Measurements from ENCODE around the gene FCHO1.

FCHO1 gene

DNA sequence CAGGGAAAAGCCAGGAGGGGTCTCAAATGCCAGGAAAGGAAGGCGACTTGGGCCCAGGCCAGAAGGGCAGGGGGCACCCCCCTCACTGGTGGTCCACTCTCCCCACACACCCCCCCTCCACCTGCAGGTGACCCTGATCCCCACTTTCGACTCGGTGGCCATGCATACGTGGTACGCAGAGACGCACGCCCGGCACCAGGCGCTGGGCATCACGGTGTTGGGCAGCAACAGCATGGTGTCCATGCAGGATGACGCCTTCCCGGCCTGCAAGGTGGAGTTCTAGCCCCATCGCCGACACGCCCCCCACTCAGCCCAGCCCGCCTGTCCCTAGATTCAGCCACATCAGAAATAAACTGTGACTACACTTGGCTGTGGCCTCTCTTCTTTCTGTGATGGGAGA lies 17.1 kb upstream of the FCHO1 start:
- DNase-seq (ENCODE audit: low read depth in 3 of 3, low spot score in 1 of 3), result no peak

DNA sequence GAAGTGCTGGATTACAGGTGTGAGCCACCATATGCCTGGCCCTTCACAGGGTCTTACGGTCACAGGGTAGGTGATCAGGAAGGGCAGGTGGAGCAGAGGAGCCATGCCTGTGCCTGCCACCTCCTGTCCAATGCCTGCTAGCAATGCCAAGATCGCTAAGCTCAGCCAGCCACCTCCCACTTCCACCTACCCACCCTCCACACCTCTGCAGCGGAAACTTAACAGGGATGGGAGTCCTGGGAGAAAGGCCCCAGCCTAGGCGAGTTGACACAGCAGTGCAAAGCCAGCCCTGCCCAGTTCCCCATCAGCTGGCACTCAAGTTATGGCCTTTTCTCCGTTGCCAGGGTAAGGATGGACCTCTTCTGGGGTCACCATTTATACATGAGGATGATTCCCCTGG lies 15.9 kb upstream of the FCHO1 start:
- DNase-seq (ENCODE audit: low read depth in 3 of 3, low spot score in 1 of 3), result no peak

DNA sequence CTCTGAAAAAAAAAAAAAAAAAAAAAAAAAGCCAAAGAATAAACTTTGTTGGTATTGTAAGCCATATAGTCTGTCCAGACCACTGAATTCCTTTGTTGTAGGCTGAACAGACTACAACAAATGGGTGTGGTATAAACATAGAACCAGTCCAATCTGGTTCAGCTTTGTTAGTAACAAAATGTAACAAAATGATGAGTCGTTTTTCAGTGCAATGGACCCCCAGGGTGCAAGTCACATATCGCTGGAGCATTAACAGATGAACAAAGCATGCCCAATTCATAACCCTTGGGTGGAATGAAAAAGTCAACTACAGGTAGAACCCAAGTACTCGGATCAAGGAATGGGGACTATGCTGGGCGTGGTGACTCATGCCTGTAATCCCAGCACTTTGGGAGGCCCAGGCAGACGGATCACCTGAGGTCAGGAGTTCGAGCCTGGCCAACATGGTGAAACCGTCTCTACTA lies 13.6 kb upstream of the FCHO1 start:
- DNase-seq (ENCODE audit: low read depth in 3 of 3, low spot score in 1 of 3), result no peak

DNA sequence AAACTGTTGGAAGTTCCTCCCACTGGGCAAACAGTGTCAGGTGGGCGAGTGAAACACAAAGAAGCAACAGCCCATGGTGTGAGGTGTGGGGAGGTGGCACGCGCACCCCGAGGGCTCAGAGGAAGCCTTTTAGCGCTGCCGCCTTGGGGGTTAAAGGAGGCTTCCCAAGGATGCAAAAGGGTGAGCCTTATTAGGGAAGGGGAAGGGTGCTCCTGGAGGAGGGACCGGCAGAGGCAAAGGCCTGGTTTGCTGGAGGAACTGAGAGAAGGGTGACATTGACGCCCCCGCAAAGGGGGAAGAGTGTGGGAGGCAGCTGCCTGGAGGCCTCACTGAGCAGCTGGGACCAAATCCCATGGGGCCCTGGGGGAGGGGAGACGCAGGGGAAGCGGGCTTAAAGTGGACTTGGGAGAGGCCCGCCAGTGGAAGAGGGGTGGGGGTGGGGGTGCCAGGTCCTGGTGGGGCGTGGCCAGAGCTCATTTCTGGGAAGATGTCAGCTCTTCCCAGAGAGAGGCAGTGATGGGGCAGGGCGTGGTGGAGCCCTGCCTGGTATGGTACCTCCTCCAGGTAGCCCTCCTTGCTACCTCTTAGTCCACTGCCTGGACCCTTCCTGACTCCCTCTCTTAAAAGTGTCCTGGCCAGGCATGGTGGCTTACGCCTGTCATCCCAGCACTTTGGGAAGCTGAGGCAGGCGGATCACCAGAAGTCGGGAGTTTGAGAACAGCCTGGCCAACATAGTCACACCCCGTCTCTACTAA lies 12.0 kb upstream of the FCHO1 start:
- DNase-seq (ENCODE audit: low read depth in 3 of 3, low spot score in 1 of 3), result no peak

DNA sequence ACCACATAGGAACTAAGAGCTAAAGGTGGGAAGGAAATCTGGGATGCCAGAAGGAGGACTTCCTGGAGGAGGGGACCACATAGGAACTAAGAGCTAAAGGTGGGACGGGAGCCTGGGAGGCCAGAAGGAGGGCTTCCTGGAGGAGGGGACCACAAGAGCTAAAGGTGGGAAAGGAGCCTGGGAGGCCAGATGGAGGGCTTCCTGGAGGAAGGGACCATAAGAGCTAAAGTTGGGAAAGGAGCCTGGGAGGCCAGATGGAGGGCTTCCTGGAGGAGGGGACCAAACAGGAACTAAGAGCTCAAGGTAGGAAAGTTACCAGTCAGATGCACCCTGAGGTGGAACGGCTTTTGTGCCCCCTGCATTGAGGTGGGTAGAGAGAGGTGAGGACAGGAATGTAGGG lies 9.8 kb upstream of the FCHO1 start:
- no peak for DNase-seq (ENCODE audit: low read depth in 3 of 3, low spot score in 1 of 3)

DNA sequence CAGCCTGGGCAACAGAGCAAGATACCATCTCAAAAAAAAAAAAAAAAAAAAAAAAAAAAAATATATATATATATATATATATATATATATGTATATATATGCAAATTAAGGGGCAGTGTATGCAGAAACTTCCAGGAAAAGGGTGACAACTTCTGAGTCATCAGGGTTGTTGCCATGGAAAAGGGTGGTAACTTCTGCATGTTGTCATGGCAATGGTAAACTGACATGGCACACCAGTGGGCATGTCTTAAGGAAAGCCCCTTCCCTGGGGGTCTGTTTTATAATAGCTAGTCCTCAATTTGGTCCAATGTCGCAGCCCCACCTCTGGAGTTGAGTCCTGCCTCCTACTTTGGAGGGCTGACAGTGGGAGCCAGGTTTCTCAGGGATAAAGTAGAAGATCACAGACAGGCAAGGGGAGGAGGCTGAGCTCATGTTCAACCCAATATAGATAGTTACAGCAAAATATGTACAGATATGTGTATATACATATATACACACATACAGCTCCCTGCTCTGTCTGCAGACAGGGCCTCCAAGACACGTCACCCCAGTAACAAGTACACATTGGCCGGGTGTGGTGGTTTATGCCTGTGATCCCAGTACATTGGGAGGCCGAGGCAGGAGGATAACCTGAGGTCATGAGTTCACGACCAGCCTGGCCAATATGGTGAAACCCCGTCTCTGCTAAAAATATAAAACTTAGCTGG lies 7.2 kb upstream of the FCHO1 start:
- DNase-seq (ENCODE audit: low read depth in 3 of 3, low spot score in 1 of 3), result no peak

DNA sequence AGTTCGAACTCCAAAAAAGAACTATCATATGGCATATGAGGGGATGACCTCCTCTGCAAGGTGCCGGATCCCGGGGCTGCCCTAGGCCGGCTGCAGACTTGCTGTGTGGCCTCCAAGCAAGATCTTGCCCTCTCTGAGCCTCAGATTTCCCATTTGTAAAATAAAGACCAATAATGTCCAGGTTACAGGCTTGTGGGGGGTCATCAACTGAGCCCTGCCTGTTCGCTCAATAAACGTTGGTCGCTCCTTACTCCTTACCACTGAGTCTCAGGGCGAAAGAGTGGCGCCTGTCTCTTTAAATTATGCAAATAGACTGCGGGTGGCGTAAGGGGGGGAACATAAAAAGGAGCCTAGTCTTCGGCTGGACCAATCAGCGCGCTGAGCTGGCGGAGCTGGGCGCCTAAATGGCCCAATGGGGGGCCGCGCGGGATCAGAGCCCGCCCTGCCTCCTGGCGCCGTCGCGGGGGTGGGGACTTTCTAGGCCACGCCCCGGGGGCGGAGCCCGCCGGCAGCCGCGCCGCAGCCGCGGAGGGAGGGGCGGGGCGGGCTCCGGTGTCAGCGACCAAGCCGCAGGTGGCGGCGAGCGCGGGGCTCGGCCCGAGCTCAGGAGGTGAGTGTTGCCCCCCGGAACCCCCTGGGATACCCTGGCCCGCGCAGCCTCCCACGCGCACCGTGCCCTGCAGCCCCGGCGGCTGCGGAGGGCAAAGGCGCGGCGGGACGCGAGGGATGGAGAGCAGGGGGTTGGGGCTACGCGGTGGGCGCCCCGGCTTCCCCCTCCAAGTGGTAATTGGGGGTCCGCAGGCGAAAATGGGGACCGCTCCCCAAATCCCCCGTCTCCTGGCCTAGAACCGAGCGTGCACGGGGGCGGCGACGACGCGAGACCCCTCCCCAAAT lies 3.8 kb upstream of the FCHO1 start:
- peak; percentile 88 to 91 (median 90) for DNase-seq (ENCODE audit: low read depth in 3 of 3, low spot score in 1 of 3)

DNA sequence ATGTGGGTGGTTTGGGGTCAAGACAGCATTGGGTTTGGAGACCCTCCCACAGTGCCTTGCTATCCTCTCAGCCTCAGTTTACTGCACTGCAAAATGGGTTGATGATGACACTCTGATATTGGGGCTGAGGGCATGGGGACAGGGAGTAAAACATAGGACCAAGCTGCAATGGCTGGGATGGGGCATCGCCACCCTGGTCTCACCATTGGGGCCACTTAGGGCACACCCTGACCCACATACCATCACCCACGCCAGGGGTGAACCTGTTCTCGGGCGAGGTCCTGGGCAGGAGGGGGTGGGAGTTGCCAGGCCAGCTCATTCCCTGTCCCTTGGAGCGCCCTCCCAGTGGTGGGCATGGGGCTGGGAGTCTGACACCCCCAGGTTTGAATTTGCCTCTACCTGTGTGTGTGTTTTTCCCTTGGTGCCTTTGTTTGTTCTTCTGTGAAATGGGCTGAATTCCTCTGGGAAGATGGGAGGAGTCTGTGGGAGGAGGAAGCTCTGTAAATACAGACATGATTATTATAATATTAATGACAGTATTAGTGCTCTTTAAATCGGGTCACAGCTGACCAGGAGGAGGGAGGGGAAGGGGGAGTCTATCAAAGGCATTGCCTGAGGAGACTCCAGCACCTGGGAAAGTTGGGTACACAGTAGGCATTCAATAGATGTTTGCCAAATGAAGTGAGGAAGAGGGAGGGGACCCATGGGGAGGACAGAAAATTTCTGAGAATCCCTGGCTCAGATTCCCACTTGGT lies 2.2 kb upstream of the FCHO1 start:
- DNase-seq (ENCODE audit: low read depth in 3 of 3, low spot score in 1 of 3), result no peak

DNA sequence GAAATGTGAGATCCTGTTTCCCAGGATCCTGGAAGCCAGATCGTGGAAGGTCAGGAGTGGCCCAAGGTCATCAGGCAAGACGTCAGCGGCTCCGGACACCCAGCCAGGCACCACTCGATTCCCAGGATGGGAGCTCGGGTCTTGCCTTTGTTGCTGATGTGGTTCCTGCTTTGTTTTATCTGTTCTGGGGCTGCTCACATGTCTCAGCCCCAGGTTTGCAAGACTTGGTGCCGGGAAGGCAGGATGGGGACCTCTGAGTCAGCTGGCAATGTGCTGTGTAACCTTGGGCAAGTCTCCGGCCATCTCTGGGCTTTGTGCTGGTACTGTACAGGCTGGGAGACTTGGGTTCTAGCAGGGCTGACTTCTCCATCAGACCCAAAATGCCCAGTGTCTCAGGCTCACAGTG lies 1.4 kb upstream of the FCHO1 start:
- no peak for DNase-seq (ENCODE audit: low read depth in 3 of 3, low spot score in 1 of 3)

DNA sequence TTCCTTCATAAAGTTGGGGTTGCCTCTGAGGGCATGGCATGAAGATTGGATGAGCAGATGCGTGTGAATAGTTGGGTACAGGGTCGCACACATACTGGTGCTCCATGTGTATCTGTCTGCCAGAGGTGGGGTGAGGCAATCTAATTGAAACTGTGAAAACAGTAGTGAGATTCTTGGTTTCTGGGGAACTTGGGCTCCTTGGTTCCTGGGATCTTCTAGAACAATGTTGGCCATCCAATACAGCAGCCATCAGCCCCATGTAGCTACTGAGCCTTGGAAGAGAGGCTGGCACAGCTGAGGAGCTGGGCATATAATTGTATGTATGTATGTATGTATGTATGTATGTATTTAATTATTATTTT lies 616 bp downstream of the FCHO1 start:
- DNase-seq (ENCODE audit: low read depth in 3 of 3, low spot score in 1 of 3), result no peak

DNA sequence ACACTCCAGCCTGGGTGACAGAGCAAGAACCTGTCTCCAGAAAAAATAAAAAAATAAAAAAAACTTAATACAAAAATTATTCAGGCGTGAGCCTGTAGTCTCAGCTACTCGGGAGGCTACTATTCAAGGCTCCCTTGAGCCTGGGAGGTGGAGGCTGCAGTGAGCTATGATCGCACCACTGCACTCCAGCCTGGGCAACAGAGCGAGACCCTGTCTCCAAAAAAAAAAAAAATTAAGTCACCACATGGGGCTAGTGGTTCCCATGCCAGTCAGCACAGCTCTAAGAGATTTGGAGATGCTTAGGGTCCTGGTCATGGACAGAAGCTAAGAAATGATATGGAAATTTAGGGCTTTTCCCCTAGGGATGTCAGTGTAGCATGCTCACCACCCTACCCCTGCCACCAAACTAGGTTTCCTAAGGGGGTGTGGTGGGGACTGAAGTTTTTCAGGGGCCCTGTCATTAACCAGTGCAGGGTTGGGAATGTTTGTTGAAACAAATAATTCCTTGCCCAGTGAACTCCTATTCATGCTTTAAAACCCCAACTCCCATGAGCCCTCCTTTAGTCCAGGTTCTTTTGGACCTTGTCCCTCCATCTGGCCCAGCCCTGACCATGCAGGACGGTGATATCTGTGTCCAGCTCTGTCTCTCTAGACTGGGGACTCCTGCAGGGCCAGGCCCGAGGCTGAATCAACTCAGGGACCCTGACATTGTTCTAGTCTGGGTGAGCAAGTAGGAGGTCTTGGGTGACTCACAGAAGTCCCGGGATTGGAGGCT lies 1.8 kb downstream of the FCHO1 start:
- no peak for DNase-seq (ENCODE audit: low read depth in 3 of 3, low spot score in 1 of 3)

DNA sequence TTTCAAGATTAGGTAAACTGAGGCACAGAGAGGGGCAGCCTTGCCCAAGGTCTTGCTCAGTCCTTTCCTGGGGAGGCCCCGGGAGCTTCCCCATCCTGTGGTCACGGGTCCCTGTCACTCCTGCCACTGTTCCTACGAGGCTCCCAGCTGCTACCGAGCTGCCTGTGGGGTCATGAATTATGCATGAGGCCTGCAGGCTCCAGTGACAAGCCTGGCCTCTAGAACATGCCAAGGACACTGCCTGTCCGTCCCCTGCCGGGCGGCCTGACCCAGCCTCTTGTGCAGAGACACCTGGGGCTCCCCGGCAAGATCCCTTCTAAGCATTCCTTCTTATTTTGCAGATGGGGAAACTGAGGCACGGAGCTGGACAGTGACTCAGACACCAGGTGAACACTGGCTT lies 2.7 kb downstream of the FCHO1 start:
- DNase-seq (ENCODE audit: low read depth in 3 of 3, low spot score in 1 of 3), result no peak

DNA sequence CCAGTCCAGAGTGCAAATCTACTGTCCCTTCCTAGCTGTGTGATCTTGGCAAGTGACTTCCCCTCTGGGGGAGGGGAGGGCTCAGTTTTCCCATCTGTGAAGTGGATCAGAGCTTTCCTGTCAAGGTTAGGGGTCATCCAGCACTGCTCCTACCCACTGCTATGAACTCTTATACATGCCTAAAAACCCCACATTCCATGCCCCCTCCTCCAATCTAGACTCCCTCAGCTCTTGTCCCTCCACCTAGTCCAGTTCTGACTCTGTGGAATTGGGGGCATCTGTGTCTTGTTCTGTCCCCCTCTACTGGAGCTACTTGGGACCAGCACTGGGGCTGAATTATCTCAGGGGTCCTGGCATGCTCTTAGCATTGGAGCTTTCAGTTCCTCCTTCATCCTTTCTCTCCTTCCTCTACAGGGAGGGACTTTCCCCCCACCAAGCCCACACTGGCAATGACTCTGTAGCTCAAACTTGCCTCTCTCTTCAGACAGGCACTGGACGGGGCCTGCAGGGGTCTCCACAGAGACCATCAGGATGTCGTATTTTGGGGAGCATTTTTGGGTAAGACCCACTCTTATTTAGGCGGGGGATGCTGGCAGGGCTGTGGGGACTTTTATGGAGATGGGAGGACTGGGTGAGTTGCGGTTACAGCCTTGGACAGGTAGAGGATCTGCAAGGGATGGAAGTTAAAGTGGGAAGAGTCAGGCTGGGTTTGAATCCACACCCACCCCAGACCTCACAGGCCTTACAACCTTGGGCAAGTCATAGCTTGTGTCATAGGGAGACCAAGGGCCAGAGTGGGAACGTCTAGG lies 3.6 kb downstream of the FCHO1 start:
- no peak for DNase-seq (ENCODE audit: low read depth in 3 of 3, low spot score in 1 of 3)

DNA sequence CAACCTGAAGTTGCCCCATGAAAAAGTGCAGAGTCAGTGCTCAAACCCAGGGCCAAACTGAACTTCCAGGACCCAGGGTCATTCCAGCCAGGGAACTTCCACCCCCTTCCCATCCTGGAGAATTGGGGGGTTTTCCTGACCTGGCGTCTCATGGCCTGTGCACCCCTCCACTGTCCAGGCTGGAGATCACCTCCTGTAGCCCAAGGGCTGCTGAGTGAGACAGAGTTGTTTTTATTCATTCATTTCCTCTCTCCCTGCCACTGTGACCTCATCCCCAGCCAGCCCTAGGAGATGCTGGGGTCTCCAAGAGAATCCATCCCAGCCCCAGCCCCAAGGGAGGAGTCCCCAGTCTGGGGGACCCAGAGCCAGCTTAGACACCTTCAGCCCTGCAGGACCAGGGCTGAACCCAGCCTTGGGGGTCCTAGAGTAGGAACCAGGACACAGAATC lies 4.2 kb downstream of the FCHO1 start:
- no peak for DNase-seq (ENCODE audit: low read depth in 3 of 3, low spot score in 1 of 3)

DNA sequence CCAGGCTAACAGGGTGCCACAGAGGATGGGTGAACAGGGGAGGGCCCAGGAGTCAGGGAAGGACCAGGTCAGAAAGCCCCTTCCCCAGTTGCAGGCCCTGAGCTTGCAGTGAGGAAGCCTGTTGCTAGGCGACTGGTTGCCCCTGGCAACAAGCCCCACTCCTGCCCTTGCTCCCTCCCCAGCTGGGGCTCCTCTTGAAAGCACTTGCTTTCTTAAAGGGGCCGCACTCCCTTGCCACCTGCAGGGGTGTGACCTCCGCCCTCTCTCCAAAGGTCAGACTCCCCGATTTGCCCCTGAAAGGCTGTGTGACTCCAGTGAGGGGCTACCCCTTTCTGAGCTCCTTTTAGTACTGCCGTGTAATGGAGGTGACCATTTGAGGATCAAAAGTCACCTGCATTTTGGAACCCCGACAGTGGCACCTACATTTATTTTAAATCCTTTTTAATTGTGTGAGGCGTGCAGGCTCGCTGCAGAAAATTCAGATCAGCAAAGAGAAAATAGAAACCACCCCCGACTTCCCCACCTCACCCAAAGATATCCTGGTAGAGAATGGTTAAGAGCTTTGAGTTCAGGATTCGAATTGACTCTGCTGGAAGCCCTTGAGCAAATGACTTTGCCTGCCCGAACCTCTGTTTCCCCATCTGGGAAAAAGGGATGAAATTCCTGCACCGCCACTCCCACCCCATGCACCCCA lies 4.8 kb downstream of the FCHO1 start:
- DNase-seq (ENCODE audit: low read depth in 3 of 3, low spot score in 1 of 3), result no peak

DNA sequence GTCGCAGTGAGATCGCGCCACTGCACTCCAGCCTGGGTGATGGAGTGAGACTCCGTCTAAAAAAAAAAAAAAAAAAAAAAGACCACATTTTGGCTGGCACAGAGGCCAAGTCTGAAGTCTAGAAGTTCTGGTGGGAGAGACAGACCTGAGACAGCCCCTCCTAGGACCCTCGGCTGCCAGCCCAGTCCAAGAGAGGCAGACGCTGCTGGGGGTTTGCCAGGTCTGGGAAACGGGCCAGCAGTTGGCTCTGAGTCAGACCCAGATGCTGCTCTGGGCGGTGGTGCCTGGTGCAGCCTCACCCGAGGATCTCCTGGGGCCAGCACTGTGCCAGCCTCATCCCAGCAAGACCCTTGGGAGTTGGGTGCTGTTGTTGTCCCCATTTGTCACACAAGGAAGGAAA lies 5.8 kb downstream of the FCHO1 start:
- no peak for DNase-seq (ENCODE audit: low read depth in 3 of 3, low spot score in 1 of 3)

DNA sequence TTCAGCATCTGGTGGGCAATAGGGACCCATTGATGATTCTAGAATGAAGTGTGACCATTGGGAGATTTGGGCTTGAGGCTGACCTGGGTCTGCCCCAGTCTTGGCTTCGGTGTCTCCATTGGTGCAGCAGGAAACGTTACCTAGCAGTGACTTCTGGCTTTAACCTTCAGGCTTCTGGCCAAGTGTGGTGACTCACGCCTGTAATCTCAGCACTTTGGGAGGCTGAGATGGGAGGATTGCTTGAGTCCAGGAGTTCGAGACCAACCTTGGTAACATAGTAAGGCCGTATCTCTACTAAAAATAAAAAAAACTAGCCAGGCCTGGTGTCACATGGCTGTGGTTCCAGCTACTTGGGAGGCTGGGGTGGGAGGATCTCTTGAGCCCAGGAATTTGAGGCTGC lies 7.2 kb downstream of the FCHO1 start:
- DNase-seq (ENCODE audit: low read depth in 3 of 3, low spot score in 1 of 3), result no peak

DNA sequence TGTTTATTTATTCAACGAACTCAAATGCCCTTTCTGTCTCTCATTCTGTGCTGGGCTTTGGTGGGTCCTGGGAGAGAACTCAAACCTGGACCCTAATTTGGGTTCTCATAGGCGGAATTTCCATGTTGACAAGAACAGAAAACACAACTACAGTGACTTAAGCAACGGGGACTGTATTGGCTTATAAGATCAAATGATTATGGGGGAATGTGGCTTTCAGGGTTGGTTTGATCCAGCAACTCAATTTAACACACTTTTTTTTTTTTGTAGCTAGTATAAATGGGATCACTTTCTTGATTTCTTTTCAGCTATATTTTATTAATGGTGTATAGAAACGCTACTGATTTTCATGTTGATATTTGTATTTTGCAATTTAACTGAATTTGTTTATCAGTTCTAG lies 9.9 kb downstream of the FCHO1 start:
- DNase-seq (ENCODE audit: low read depth in 3 of 3, low spot score in 1 of 3), result no peak

All from stimulated activated CD4-positive, alpha-beta T cell treated with anti-CD3 and anti-CD28 coated beads, TNF-alpha, amount 100 ng/mL, for 1 hour (primary cell).